D721Med (cell line): ENCODE data around the gene LINC01488.

Experiments
- DNase-seq: peaks from one replicate; pipeline ENCODE4 v3.0.0; 2011; ENCODE audit warnings: low spot score; ENCODE audit not compliant: insufficient read length
- FAIRE-seq: peaks from 2 replicates; lab custom pipeline; 2011; peaks lifted over from hg19 to GRCh38; lab: Jason Lieb, UNC
- CTCF ChIP-seq: IDR thresholded peaks from 2 replicates; pipeline ENCODE4 v1.5.1; 2012; ENCODE audit warnings: mild to moderate bottlenecking, control low read depth; ENCODE audit not compliant: insufficient read depth; ENCODE audit errors: missing control alignments

LINC01488 gene

GRCh38 chr11:69492201-69492991, 10.9 kb downstream of the LINC01488 start:
- FAIRE-seq (no peak), DNase-seq (no peak)
- TF ChIP-seq CTCF: no peak

GRCh38 chr11:69493931-69494821, 12.7 kb downstream of the LINC01488 start:
- TF ChIP-seq CTCF: no peak
- FAIRE-seq (no peak), DNase-seq (no peak)

GRCh38 chr11:69494851-69495250, 13.4 kb downstream of the LINC01488 start:
- DNase-seq (no peak), FAIRE-seq (no peak)
- no peak for TF ChIP-seq CTCF

GRCh38 chr11:69495441-69496201, 14.2 kb downstream of the LINC01488 start:
- FAIRE-seq (no peak), DNase-seq (no peak)
- TF ChIP-seq CTCF: no peak

GRCh38 chr11:69496202-69496557, 14.7 kb downstream of the LINC01488 start:
- FAIRE-seq: no peak
- TF ChIP-seq CTCF: no peak

GRCh38 chr11:69496631-69497220, 15.3 kb downstream of the LINC01488 start:
- FAIRE-seq: no peak
- no peak for TF ChIP-seq CTCF
- no peak for DNase-seq

More at GRCh38 chr11:69496202-69496557, 14.7 kb downstream of the LINC01488 start:
- no peak for DNase-seq
